Esophagus squamous epithelium (tissue), 4 donors: ENCODE data around the gene BTNL8. TPM values are rescaled to one million over a fixed set of nuclear protein-coding genes. Genes with fewer than 3 reads are reported as not detected.

ENCODE experiments used
- small RNA-seq, 4 donors: library from RNA; depleted of rRNA; stranded (forward); fragments of <200 nt; gene quantifications; one replicate each; pipeline ENCODE3, GENCODE V24; 2016
- total RNA-seq, 4 donors: library from RNA; depleted of rRNA; stranded (reverse); fragments of >200 nt; gene quantifications; one replicate each; pipeline ENCODE4 v1.1.0, GENCODE V29; 2016

BTNL8 gene
- total RNA-seq, 4 donors from 2014 or later: 0.19 TPM; not detected in 3

Small RNA genes lying within 50 kb of the gene (small RNA-seq; reads per million reads assigned to genes)
- gene RF00019 (0 reads per million in 4 donors), gene RPS29P12 (0 reads per million in 4 donors)

Other genes starting within 250 kb of the BTNL8 start
- 10 to 100 TPM in 1 of 4 donors, 1 to 10 TPM in 2, under 1 TPM in 1; 0.97 to 13.5 (median 4.2) TPM for gene FLT4, start 249.6 kb upstream of the BTNL8 start, total RNA-seq
- gene OR2Y1, start 159.1 kb upstream of the BTNL8 start, total RNA-seq: not detected
- 100 to 1,000 TPM in 2 of 4 donors, 10 to 100 TPM in 2; 62.6 to 163 (median 111) TPM for gene MGAT1, start 96.4 kb upstream of the BTNL8 start, total RNA-seq
- 10 to 100 TPM in 3 of 4 donors, 1 to 10 TPM in 1; 8.9 to 32.6 (median 19.2) TPM for gene ZFP62, start 37.9 kb upstream of the BTNL8 start, total RNA-seq
- not detected for gene BTNL3, start 89.7 kb downstream of the BTNL8 start, total RNA-seq
- gene BTNL9, start 141.1 kb downstream of the BTNL8 start, total RNA-seq: 10 to 100 TPM in 1 of 4 donors, 1 to 10 TPM in 2, under 1 TPM in 1; 0.75 to 27.7 (median 4.1) TPM
- not detected for gene OR2V1, start 232.0 kb downstream of the BTNL8 start, total RNA-seq
- gene OR2V2, start 248.4 kb downstream of the BTNL8 start, total RNA-seq: not detected